HG03571 (cell line): ENCODE measurements around the gene ZNF678.

Experiments
- ATAC-seq: cut with Tn5 transposase; IDR thresholded peaks from one replicate; pipeline ENCODE4 v1.9.1; 2021; ENCODE audit not compliant: unreplicated experiment

The ZNF678 gene

GRCh38 chr1:227563324-227564201 lies at the start of gene ZNF678:
Gene ZNF678 (plus strand): TSS chr1:227563556. CDS start chr1:227650992, 87,436 bp downstream.
- peak; percentile 94 for ATAC-seq

GRCh38 chr1:227518876-227519275 lies 44.5 kb upstream of the ZNF678 start:
- no peak for ATAC-seq

GRCh38 chr1:227521782-227522181 lies 41.6 kb upstream of the ZNF678 start:
- ATAC-seq, result no peak

- ATAC-seq, result no peak
Measured at GRCh38 chr1:227526524-227526923, 36.8 kb upstream of the ZNF678 start.

- ATAC-seq, result no peak
Measured at GRCh38 chr1:227532019-227532619, 31.2 kb upstream of the ZNF678 start.

GRCh38 chr1:227540170-227541098 lies 22.9 kb upstream of the ZNF678 start:
- ATAC-seq, result no peak

GRCh38 chr1:227541129-227541528 lies 22.2 kb upstream of the ZNF678 start:
- ATAC-seq, result no peak

GRCh38 chr1:227541796-227542152 lies 21.6 kb upstream of the ZNF678 start:
- no peak for ATAC-seq

- ATAC-seq, result peak; percentile 97
Measured at GRCh38 chr1:227542153-227543120, 20.9 kb upstream of the ZNF678 start.

- no peak for ATAC-seq
Measured at GRCh38 chr1:227543283-227544066, 19.9 kb upstream of the ZNF678 start.

- ATAC-seq, result no peak
Measured at GRCh38 chr1:227544067-227545050, 19.0 kb upstream of the ZNF678 start.

GRCh38 chr1:227545361-227545760 lies 18.0 kb upstream of the ZNF678 start:
- ATAC-seq, result no peak

- no peak for ATAC-seq
Measured at GRCh38 chr1:227546059-227546458, 17.3 kb upstream of the ZNF678 start.

GRCh38 chr1:227546598-227547309 lies 16.6 kb upstream of the ZNF678 start:
- no peak for ATAC-seq

- ATAC-seq, result no peak
Measured at GRCh38 chr1:227547310-227548118, 15.8 kb upstream of the ZNF678 start.

- ATAC-seq, result no peak
Measured at GRCh38 chr1:227548119-227548397, 15.3 kb upstream of the ZNF678 start.

- no peak for ATAC-seq
Measured at GRCh38 chr1:227548448-227548847, 14.9 kb upstream of the ZNF678 start.
